Stimulated activated CD8-positive, alpha-beta memory T cell treated with anti-CD3 and anti-CD28 coated beads, Interleukin-12 subunit alpha, Interleukin-12 subunit beta, amount 100 ng/mL, for 4 hours (primary cell): Measurements from ENCODE around the gene TNFRSF4.

Experiments used
- DNase-seq: peaks from one replicate; pipeline ENCODE4 v3.0.0-alpha.2; 2020; ENCODE audit warnings: low read depth

TNFRSF4 gene

DNA sequence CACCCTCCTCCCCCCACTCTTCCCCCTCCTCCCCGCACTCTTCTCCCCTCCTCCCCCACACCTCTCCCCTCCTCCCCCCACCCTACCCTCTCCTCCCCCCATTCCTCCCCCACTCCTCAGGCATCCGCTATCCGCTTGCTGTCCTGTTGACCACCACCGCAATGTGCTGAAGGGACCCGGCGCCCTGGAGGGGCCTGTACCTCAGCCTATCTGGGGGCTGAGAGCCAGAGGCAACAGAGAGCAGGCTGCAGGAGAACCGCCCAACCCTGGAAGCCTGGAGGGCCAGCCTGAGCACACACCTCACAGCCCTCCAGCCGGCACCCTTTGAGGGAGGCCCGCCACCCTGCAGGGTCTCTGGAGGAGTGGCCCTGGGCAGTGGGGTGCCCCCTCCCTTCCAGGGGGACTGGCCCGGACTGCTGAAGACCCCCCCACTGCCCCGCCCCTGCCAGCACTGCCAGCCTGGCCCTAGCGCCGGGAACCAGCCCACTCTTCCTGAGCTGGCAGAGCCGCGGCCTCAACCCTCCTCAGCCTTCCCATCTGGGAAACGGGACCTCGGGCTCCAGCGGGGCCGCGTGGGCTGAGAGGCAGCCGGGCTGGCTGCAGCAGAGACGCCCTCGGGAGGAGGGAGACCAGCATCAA lies 31.3 kb upstream of the TNFRSF4 start:
- no peak for DNase-seq

DNA sequence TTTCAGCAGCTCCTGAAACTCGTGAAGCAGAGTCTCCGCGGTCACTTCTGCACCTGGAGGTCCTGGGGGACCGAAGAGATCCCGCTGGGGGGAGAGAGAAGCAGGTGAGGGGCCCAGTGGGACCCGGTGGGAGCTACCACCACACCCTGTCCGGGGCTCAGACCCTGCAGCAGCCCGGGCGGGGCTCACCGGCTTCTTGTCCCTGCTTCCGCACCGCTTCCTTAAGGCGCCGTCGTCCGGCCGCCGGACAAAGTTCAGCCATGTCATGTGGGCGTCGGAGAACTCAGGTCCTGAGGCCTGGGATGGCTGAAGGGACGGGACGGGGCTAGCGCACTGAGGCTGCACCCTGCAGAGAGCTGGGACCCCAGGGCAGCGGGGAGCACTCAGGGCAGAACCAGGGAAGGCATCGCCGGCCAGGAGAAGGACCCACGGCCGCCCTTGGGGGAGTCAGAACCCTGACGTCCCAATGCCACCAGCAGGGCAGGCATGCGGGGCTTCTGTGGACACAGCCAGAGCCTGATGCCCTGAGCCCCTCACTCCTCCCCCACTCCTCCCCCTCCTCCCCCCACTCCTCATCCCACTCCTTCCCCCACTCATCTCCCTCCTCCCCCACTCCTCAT lies 30.3 kb upstream of the TNFRSF4 start:
- no peak for DNase-seq

DNA sequence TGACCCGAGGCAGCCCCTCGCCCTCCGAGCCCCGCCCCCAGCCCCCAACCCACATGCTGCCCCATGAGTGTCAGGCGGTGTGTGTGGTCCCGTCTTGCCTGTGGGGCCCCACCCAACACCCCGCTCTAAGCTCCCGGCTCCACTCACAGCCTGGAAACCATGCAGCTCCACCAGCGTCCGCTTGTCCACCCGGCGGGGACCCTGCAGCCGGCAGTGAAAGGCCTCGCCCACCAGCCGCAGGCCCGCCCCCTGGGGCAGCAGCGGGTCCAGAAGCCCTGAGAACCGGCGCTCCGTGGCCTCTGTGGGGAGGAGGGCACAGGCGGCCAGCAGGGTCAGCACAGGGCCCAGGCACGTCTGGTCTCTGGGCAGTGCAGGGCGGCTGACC lies 29.8 kb upstream of the TNFRSF4 start:
- DNase-seq: no peak

DNA sequence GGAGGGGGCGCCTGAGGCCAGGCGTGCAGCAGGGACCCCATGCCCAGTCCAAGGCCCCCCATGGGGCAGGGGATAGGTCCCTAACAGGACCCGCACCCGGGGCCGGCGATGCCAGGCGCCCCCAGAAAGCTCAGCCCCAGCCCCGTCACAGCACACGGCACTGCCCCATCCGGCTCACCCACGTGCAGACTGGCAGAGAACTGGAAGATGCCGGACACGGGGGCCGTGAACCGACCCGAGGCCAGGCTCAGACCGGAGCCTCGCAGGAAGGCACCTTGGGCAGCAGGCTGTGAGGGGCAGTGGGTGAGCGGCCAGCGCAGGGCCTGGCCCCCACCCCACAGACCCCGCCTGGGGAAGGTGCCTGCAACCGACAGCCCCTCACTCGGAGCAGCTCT lies 29.3 kb upstream of the TNFRSF4 start:
- DNase-seq: no peak

DNA sequence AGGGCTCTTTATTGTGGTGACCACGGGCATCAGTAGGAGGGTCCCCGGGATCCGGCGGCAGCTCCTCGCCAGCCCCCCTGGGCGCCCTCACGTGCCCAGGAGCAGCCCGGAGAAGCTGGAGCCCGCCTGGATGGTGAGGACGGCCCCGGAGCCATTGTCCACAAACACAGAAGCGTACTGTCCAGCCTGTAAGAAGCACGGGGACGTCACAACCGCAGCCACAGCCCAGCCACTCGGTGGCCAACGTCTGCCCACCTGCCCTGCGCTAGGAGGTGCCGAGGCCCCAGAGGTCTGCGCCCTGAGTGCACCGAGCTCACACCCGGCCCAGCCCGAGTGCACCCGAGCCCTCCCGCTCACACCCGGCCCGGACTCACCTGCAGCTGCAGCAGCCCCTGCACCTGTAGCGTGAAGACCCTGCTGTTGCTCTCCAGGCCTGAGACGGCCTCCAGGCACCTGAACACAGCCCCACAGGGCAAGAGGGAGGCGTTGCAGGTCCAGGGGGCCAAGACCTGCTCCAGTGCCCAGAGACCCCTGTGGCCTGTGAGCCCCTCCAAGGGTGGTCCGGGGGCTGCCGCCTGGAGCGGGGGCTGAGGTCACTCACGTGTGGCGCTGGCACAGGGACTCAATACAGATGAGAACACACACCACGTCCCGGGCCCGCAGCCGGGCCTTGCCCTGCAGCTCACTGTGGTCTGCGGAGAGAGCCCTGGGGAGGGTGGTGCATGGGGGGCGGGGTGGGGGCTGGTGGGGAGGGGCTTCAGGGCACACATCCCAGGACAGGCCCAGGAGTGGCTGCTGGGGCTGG lies 28.7 kb upstream of the TNFRSF4 start:
- DNase-seq: no peak

DNA sequence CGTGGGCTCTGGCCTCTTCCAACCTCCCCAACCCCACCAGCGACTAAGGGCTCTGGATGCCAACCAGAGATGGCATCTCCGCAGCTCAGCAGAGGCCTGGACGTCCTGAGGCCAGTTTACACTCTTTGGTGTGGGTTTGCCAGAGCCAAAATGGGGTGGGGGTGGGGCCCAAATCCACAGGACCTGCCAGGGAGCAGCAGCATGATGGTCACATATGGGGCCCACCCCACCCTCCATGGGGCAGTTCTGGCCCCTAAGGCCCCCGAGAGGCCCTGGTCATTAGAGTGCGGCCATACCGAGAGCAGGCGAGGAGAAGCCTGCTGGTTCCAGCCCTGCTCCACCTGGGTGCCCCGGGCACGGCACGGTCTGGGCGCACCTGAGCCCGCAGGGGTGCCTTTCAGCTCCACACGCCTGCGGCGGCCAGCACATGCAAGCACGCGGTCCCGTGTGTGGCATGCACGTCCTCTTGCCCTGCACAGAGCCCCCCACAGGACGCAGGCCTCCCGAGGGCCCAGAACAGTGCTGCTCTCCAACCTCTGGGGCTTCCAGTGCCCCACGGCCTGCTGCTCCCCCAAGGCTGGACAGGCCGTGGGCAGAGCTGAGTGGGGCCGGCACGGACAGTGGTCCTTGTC lies 27.8 kb upstream of the TNFRSF4 start:
- DNase-seq: no peak

DNA sequence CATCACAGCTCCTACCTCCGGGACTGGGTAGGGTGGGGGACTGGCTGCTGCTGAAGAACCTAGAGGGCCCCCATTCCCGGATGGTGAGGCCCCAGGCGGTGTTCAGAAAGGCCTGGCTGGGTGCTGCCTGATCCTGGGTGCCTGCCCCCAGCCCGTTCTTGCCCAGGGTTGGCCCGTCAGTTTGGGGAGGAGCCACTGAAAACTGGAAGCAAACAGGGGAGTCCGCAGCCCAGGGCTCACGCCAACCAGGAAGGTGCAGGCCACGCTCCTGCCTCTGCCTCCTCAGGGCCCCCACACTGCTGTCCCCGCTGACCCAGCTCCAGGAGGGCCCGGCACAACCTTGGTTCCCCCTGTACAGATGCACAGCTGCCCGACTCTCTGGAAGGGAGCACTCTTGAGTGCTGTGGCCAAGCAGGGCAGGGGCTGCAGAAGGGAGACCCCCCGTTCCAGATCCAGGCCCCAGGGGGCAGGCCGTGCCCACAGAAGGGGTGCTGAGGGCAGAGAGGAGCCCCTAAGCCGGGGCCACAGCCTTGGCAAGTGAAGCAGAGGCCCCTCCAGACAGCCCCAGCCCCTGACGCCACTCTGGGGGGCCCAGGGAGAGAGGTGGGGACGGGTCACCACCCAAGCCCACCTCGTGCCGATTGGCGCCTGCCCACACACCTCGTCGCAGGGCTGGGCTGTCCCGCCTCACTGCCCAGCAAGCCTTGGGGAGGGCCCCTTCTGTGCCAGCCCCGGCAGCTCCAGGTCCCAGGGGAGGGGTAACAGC lies 27.1 kb upstream of the TNFRSF4 start:
- no peak for DNase-seq

DNA sequence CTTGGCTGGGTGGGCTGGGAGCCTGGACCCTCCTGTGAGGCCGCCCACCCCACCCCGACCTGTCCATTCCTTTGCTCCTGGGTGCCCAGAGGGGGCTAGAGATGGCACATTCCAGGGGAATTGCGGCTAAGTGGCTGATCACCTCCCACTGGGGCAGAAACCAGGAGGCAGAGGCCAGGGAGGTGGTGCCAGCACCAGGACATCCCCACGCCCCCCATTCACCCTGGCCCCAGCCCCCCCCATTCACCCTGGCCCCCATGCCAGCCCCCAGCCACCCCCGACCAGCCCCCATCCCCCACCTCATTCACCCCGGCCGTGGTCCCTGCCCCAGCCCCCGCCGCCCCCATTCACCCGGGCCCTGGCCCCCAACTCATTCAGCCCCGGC lies 26.4 kb upstream of the TNFRSF4 start:
- DNase-seq: no peak

DNA sequence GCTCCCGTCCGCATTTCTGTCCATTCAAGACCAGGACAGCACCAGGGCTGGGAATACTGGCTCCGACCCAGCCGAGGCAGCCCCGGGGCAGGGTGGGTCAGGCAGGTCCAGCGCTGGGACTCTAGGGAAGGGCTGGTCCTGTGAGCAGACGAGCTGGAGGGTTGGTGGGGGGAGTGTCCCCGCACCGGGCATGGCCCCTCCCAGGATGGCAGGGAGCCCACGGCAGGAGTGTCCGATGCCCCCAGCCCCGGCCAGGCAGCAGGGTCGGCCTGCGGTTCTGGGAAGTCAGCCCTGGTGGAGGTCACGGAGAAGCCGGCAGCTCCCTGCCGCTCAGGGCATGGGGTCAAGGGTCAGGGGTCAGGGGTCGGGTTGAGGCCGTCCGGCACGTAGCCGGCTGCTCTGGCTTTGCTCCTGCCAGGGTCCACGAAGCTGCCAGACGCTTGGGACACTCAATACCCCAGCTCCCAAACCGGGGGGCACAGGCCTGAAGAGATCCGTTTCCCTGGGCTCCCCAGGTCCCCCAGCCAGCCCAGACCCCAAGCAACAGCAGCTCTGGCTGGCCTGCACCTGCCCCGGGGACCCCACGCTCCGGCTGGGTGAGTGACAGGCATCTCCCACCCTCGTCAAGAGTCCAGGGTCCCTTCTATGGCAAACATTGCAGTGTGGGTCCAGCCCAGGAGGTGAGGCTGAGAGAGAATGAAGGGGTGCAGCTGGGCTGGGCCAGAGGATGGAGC lies 25.8 kb upstream of the TNFRSF4 start:
- DNase-seq: no peak

DNA sequence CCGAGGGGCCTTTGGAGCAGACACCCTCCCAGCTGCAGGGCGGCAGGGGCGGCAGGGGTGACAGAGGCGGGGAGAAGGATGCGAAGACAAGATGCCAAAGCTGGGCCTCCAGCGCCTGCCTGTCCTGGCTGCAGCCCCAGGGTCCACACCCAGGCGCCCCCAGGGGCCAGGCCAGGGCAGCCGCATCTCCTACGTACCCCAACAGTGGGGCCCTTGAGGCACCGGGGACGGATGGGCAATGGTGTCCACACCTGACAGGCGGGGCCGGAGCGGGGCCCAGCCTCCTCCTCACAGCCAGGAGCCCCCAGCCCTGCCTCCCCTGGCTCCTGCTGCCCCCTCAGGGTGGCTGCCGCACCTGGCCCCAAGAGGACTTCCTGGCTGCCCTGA lies 25.3 kb upstream of the TNFRSF4 start:
- no peak for DNase-seq

DNA sequence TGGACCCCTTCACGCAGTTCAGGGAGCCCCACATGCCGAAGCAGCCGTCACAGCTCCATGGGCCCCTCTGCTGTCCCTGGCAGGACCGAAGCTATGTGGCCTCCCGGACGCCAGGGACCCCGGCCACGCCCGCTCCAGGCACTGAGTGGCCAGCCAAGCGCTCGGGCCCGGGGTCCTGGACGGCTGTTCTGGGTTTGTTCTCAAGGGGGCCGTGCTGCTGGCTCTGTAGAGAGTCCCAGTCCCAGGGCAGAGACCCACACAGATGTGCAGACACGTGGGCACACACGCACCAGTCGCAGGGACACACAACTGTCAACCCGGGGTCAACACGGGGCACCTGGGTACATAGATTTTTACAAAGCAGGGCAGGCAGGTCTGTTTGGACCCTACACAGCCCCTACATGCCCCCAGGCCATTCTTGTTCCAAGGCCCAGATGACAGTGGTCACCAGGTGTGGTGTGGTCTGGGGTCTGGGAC lies 24.8 kb upstream of the TNFRSF4 start:
- DNase-seq: no peak

DNA sequence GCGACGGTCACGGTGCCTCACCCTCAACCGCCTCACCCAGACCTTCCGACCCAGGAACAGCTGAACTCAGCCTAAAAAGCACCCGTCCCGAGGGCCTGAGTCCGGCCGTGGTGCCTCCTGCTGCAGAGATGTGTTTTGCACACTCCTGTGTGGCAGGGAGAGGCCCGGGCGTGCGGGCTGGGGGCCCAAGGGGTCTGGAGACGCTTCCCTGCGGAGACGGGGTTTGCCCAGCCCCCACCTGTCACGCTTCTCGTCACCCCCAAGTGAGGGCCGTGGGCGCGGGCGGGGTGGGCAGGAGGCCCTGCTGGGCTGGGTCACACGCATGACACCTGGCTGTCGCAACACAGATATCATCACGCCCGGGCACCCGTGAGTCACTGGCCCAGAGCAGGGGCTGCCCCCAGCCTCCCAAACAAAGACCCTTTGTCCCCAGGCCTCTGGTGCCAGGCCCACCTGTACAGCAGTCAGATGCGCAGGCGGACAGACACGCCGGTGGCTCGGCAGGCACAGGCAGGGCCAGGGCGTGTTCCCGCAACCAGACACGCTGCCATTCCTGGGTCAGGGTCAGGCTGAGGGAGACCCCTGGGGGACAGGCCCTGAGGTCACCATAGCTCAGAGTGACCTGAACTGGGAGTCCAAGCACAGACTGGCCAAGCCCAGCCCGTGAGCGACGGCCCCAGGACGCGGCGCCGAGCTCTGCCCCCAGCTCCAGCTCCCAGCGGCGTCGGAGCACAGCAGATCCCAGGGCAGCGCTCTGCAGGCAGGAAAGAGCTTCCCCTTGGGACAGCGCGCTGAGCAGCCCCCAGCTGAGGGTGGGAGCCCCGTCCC lies 24.1 kb upstream of the TNFRSF4 start:
- DNase-seq: no peak

DNA sequence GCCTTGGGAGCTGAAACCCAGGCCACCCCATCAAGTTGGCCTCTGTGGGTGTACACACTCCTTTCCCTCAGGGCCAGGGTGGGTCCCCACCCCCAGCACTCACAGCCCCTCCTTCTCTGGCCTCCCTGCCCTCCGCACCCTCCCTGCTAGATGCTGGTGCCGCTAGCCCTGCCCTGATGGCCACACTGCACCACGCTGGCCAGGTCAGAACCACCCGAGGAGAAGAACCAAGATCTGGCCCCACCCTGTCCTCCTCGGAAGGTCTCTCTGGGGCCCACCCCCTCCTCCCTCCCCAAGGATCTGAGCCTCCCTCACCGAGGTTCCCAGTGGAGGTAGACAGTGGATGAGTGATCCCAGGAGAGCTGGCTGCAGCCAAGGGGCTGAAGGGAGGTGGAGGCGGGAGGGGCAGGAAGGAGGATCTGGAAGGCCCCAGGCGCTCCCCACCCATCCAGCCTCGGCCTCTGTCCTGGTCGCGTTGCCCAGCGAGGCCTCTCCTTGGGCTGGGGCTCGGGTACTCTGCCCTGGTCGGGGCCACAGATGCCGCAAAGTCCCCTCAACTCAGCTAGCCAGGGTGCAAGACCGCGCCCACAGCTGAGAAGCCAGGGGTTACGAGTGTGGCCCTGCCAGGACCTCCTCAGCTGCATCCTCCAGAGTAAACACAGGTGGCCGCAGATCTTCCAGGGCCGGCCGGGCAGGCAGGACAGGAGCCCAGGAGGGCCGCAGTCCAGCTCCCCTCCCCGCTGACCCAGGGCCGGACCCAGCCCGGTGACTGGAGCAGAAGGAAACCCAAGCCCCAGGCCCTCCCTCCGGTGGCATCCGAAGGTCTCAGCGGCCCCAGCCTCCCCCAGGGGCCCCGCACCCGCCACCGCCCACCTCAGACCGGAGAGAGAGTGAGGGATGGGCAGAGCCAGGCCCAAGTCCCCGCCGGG lies 23.3 kb upstream of the TNFRSF4 start:
- no peak for DNase-seq

DNA sequence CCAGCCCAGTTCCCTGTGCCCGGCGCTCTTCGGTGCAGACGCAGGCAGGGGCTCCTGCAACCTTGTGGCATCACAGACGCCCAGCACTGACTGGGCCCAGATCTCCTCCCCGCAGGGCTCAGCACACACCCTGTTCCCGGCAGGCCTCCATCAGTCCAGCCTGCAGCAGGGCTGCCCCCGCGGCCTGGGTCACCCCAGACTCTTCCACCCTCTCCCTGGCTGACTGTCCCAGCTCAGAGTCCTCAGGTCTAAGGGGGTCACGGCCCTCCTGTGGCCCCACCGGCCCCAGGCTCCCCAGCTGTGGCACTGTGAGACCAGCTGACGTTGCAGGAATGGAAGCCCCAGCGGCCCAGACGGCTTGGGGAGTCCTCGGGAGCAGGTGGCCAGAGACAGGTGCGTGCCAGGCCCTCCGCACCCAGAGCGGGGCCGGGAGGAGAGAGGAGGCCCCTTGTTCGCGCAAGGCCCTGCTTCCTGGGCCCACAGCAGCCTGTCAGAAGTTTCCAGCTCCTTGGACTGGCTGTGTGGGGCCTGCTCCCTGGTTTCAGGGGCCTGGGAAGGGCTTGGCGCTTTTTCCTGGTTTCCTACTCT lies 22.3 kb upstream of the TNFRSF4 start:
- DNase-seq: no peak

DNA sequence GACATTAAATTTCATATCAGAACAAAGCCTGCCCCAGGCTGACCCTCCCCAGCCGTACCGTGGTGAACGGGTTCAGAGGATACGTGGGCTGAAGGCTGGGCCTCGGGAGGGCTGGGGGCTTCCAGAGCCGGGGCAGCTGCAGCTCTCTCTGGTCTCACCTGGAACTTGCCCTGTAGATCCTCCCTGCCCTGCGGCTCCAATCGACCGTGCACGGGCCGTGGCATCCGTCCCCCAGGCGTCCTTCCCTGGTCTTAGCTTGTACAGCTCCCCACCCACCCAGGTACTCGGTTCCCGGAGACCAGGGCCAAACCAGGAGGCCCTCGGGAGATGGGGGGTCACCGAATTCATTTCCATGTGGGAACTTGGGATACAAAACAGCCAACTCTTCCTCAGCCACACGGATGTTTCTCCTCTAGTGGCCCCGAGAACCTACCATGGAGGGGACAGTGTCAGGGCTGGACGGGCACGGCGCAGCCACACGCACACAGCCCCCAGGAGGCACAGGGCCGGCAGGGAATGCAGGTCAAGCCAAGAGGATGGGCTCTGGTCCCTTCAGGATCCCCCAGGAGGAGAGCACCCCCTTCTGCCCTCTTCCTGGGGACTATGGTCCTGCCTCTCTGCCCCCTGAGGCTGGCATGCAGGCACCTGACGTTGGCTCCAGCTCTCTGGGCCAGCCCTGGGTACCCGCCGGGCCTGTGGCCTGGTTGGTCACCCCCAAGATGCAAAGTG lies 21.2 kb upstream of the TNFRSF4 start:
- DNase-seq: no peak

DNA sequence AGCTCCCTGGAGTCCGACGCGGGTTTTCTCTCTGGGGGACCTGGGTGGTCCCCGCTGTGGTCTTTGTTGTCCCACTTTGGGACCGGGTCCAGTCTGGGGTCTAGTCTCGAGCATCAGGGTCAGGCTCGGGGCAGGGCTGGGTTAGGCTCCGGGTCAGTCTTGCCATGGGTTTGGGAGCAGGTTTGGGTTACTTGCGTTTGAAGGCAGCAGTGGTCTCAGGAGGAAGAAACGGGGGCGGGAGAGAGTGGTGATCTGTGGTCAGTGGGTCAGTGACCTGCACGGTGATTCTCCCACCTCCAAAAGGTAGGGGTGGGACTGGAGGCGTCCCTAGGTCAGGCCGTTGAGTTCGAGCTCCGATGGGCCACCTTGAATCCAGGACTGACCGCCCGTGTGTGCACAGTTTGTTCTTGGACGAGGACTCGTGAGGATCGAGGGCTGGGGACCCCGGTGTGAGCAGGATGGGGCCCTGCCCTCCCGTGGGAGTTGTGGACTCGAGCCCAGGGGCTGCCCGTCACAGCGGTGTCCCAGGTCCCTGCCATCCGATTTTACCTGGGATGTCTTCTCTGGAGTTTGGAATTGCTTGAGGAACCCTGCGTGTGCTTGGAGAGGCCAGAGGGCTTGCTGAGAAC lies 20.3 kb upstream of the TNFRSF4 start:
- no peak for DNase-seq

DNA sequence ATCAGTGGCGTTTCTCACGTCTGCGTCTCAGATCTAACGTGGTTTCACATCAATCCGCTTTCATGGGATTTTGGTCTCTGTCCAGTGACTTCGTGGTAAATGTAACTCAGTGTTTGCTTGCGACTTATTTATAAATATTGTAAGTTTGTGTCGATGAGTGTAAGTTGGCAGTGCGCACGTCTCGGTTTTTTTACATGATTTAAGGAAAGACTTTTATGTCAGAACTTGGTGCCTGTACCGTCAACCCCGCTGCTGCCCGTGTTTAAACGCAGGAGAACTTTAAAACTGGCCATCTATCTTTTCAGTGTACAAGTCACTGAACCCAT lies 19.6 kb upstream of the TNFRSF4 start:
- DNase-seq: no peak
